SU-DHL-6 (cell line): Measurements from ENCODE around the gene IP6K3.

Experiments used
- CTCF ChIP-seq: fragments of 200-600 bp; sonication (generic); IDR thresholded peaks from one replicate; pipeline ENCODE4 v1.5.1; 2017; ENCODE audit warnings: antibody characterized with exemption, mild to moderate bottlenecking, low read length, moderate library complexity; ENCODE audit not compliant: insufficient read depth, poor library complexity, severe bottlenecking
- EZH2phosphoT487 ChIP-seq: fragments of 200-600 bp; sonication (generic), shearing (Covaris generic); conservative IDR thresholded peaks from 2 replicates; pipeline ENCODE4 v1.6.1; 2018; ENCODE audit warnings: mild to moderate bottlenecking, antibody characterized with exemption, low read length, moderate library complexity, mixed read lengths

GRCh38 chr6:33765368-33765767 is 18.7 kb upstream of the IP6K3 start:
- no peak for TF ChIP-seq CTCF
- TF ChIP-seq EZH2phosphoT487, result no peak
